KOPT-K1 (cell line): ENCODE data around the gene PDE10A.

ENCODE experiments used
- H3K27ac ChIP-seq: fragments of 200-600 bp; sonication (generic); 2 replicates; pipeline ENCODE4 v1.5.1; 2016; ENCODE audit warnings: antibody characterized with exemption, mild to moderate bottlenecking, low read depth, low read length; ENCODE audit not compliant: poor library complexity, severe bottlenecking
- H3K36me3 ChIP-seq: fragments of 200-600 bp; sonication (generic); 2 replicates; pipeline ENCODE4 v1.5.1; 2017; ENCODE audit warnings: antibody characterized with exemption, mild to moderate bottlenecking, low read length, moderate library complexity; ENCODE audit not compliant: insufficient read depth
- H3K9me3 ChIP-seq: fragments of 200-600 bp; sonication (generic); 2 replicates; pipeline ENCODE4 v1.5.1; 2017; ENCODE audit warnings: antibody characterized with exemption, low read length, mild to moderate bottlenecking; ENCODE audit not compliant: insufficient read depth, poor library complexity, severe bottlenecking

PDE10A gene

DNA sequence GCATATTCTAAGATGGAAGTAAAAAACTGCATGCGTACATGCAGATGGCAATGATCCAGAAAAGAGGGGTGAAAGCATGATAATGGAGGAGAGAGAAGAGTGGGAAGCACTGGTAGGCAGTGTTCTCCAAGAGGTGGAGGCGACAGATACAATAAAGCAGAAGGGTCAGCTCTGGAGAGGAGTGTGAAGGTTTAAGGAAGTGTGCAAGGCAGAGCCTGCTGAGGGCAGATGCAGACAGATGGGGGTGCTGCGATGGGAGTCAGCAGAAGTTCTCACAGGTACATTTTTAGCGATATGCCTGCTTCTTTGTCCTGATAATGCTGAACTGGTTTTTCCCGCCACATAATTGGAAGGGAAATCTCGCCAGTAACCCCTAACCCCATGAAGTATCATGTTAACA is 272.6 kb downstream of the PDE10A start:
- no peaks in the 10 kb centered on the region for H3K9me3 ChIP-seq
- H3K27ac ChIP-seq, result no peak overlapping the region
- H3K36me3 ChIP-seq, result no peaks in the 10 kb centered on the region

- Histone ChIP-seq H3K36me3 (no peaks in the 10 kb centered on the region), H3K9me3 (no peaks in the 10 kb centered on the region)
Observed at GRCh38 chr6:165389534-165389933, 273.5 kb downstream of the PDE10A start.

GRCh38 chr6:165383323-165383722 is 279.7 kb downstream of the PDE10A start:
- no peaks in the 10 kb centered on the region for H3K36me3 ChIP-seq
- H3K27ac ChIP-seq, result no peak overlapping the region
- H3K9me3 ChIP-seq, result no peaks in the 10 kb centered on the region

More at GRCh38 chr6:165389534-165389933, 273.5 kb downstream of the PDE10A start:
- H3K27ac ChIP-seq, result no peak overlapping the region

DNA sequence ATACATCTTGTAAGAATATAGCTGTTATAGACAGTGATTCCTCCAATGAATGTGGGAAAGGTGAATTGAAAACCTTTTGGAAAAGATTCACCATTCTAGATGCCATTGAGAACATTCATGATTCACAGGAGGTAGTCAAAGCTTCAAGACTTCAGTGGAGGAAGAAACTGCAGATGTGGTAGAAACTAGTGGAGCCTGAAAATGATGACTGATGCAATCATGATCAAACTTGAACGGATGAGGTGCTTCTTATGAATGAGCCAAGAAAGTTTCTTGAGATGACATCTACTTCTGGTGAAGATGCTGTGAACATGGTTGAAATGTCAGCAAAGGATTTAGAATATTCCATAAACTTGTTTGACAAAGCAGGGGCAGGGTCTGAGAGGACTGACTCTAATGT is 286.9 kb downstream of the PDE10A start:
- Histone ChIP-seq H3K9me3 (no peaks in the 10 kb centered on the region), H3K36me3 (no peaks in the 10 kb centered on the region), H3K27ac (no peak overlapping the region)

- H3K27ac ChIP-seq, result no peak overlapping the region
- H3K9me3 ChIP-seq, result peaks cover 4% of the 10 kb centered on the region
- H3K36me3 ChIP-seq, result no peaks in the 10 kb centered on the region
Observed at GRCh38 chr6:165365371-165365770, 297.7 kb downstream of the PDE10A start.

DNA sequence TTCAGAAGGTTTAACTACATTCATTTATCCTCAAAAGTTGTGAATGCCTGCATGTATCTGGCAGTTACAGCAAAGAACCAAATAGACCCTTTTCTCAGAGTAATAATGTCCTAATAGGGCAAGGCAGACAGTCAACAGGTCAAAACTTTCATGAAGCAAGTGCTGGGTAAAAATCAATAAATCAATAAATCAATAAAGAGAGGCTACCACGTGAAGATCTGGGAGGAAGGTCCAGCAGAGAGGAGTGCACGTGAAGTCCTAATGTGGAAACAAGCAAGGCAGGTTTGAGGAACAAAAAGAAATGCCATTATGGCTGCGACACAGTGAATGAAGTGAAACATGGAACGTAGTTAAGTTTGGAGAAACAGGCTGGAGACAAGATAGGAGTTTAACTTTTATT is 317.3 kb downstream of the PDE10A start:
- no peaks in the 10 kb centered on the region for H3K36me3 ChIP-seq
- no peak overlapping the region for H3K27ac ChIP-seq
- peaks cover 8% of the 10 kb centered on the region for H3K9me3 ChIP-seq

GRCh38 chr6:165340532-165340931 is 322.5 kb downstream of the PDE10A start:
- no peaks in the 10 kb centered on the region for H3K36me3 ChIP-seq
- no peak overlapping the region for H3K27ac ChIP-seq

GRCh38 chr6:165325609-165326008 is 337.4 kb downstream of the PDE10A start:
- H3K9me3 ChIP-seq, result peaks cover 16% of the 10 kb centered on the region

More at GRCh38 chr6:165340532-165340931, 322.5 kb downstream of the PDE10A start:
- H3K9me3 ChIP-seq, result no peaks in the 10 kb centered on the region

GRCh38 chr6:165321555-165322145 is 341.4 kb downstream of the PDE10A start:
- no peaks in the 10 kb centered on the region for H3K36me3 ChIP-seq
- peaks cover 16% of the 10 kb centered on the region for H3K9me3 ChIP-seq

More at GRCh38 chr6:165325609-165326008, 337.4 kb downstream of the PDE10A start:
- Histone ChIP-seq H3K27ac (no peak overlapping the region), H3K36me3 (no peaks in the 10 kb centered on the region)

DNA sequence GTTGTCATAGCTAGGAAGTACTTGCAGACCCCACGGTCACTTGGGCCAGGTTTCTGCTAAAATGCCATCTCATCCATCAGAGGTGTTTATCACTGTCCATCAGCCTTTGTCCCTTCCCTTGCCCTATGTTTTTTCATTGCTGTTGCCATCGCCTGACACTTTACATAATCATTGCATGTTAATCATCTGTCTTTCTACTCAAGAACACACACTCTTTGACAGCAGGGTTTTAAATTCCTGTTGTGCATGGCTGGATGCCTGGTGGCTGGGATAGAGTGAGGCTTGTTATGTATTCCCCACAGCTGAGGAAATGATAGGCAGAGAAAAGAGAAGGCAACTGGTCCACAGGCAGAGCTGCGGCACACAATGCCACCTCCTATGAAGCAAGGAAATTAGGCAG is 341.9 kb downstream of the PDE10A start:
- no peak overlapping the region for H3K27ac ChIP-seq
- H3K9me3 ChIP-seq, result peaks cover 16% of the 10 kb centered on the region

More at GRCh38 chr6:165321555-165322145, 341.4 kb downstream of the PDE10A start:
- no peak overlapping the region for H3K27ac ChIP-seq

GRCh38 chr6:165317723-165318122 is 345.3 kb downstream of the PDE10A start:
- Histone ChIP-seq H3K36me3 (no peaks in the 10 kb centered on the region), H3K27ac (no peak overlapping the region), H3K9me3 (peaks cover 16% of the 10 kb centered on the region)

More for the DNA sequence above, 341.9 kb downstream of the PDE10A start:
- H3K36me3 ChIP-seq, result no peaks in the 10 kb centered on the region

- Histone ChIP-seq H3K9me3 (no peaks in the 10 kb centered on the region), H3K27ac (no peak within 1 kb of the TSS), H3K36me3 (no peaks in the 10 kb centered on the region)
Observed at GRCh38 chr6:165308926-165309731, 353.9 kb downstream of the PDE10A start, which contains the start of gene C6orf118. Gene C6orf118, minus strand, starts transcription at chr6:165309605. Its CDS starts 19 bp downstream, at chr6:165309586.

GRCh38 chr6:165306955-165307354 is 356.1 kb downstream of the PDE10A start:
- Histone ChIP-seq H3K36me3 (no peaks in the 10 kb centered on the region), H3K27ac (no peak overlapping the region)

DNA sequence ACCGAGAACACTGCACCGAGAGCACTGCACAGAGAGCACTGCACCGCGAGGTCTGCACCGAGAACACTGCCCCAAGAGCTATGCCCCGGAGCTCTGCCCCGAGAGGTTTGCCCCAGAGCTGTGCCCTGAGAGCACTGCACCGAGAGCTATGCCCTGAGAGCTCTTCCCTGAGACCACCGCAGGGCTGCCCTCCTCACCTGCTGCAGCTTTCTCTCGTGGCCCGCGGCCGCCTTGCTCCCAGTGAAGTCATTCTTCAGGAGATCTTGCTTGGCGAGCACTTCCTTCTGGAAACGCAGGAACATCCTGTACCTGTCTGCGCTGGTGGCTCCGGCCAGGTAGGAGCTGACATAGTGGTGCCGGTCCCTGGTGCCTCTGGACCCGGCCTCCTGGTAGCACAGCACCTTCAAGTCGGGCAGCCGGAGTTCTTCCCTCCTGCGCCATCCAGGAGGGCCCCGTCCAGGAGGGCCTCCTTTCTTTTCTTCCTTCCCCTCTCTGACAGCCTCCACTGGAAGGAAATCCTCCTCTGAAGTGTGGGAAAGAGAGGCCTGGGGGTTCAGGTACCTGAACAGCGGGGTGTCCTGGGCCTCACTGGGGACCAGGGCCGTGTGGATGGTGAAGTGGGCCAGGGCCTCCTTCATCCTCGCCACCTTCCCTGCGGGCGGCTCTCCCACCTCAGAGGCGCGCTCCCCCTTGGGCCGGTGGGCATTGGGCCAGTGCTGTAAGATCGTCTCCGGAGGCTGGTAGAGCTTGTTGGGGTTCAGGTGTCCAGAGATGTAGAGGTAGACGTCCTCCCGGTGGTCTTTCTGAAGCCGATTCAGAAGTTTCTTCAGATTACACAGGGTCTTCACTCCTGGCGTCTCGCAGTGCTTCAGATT is 361.4 kb downstream of the PDE10A start:
- Histone ChIP-seq H3K27ac (no peak overlapping the region), H3K36me3 (no peaks in the 10 kb centered on the region)

More at GRCh38 chr6:165306955-165307354, 356.1 kb downstream of the PDE10A start:
- no peaks in the 10 kb centered on the region for H3K9me3 ChIP-seq

More for the DNA sequence above, 361.4 kb downstream of the PDE10A start:
- no peaks in the 10 kb centered on the region for H3K9me3 ChIP-seq
